Nephron progenitor cell (in vitro differentiated cells): ENCODE data around the gene LSS.
"Not testable (repeated sequence)": the region's sequence is repeated elsewhere in the genome, so short reads cannot be mapped to it uniquely, and the experiment has no call there.

Experiments used
- DNase-seq: peaks from one replicate; pipeline ENCODE4 v3.0.0; 2021
- H3K27ac Mint-ChIP-seq: 2 replicates; pipeline ENCODE4 v1.8.0; 2021; ENCODE audit warnings: mild to moderate bottlenecking, moderate library complexity, mixed read lengths
- H3K27me3 Mint-ChIP-seq: 2 replicates; pipeline ENCODE4 v1.8.0; 2021; ENCODE audit warnings: mild to moderate bottlenecking, low read depth, mixed read lengths; ENCODE audit not compliant: poor library complexity
- H3K36me3 Mint-ChIP-seq: 2 replicates; pipeline ENCODE4 v1.8.0; 2021; ENCODE audit warnings: low read depth, mixed read lengths
- H3K4me1 Mint-ChIP-seq: 2 replicates; pipeline ENCODE4 v1.8.0; 2021; ENCODE audit warnings: mixed read lengths
- H3K4me3 Mint-ChIP-seq: 2 replicates; pipeline ENCODE4 v1.8.0; 2021; ENCODE audit warnings: mild to moderate bottlenecking, moderate library complexity, mixed read lengths
- H3K9me3 Mint-ChIP-seq: 2 replicates; pipeline ENCODE4 v1.8.0; 2021; ENCODE audit warnings: mild to moderate bottlenecking, moderate library complexity, mixed read lengths
- CTCF ChIP-seq: fragments of 200-600 bp; sonication (generic); IDR thresholded peaks from 2 replicates; pipeline ENCODE4 v1.5.0; 2021; ENCODE audit warnings: antibody characterized with exemption

Gene LSS

GRCh38 chr21:46206163-46207005 is 22.2 kb downstream of the LSS start:
- peaks cover 3% of the 10 kb centered on the region for H3K27me3 Mint-ChIP-seq
- no peak overlapping the region for H3K4me3 Mint-ChIP-seq
- H3K9me3 Mint-ChIP-seq, result no peaks in the 10 kb centered on the region
- no peak for DNase-seq
- TF ChIP-seq CTCF, result no peak
- H3K36me3 Mint-ChIP-seq, result peaks cover 48% of the 10 kb centered on the region
- peak overlapping the region; percentile 83 for H3K27ac Mint-ChIP-seq
- peaks cover 13% of the 10 kb centered on the region for H3K4me1 Mint-ChIP-seq

- H3K4me3 Mint-ChIP-seq, result no peak overlapping the region
- H3K27me3 Mint-ChIP-seq, result peaks cover 3% of the 10 kb centered on the region
- DNase-seq, result no peak
- peak overlapping the region; percentile 83 for H3K27ac Mint-ChIP-seq
- H3K36me3 Mint-ChIP-seq, result peaks cover 49% of the 10 kb centered on the region
- no peak for TF ChIP-seq CTCF
- H3K4me1 Mint-ChIP-seq, result peaks cover 13% of the 10 kb centered on the region
- H3K9me3 Mint-ChIP-seq, result peaks cover 2% of the 10 kb centered on the region
Observed at GRCh38 chr21:46205766-46206162, 22.8 kb downstream of the LSS start.

GRCh38 chr21:46205166-46205565 is 23.4 kb downstream of the LSS start:
- Mint-ChIP-seq H3K36me3 (peaks cover 55% of the 10 kb centered on the region), H3K9me3 (peaks cover 8% of the 10 kb centered on the region), H3K4me3 (no peak overlapping the region), H3K4me1 (peaks cover 13% of the 10 kb centered on the region), H3K27me3 (peaks cover 3% of the 10 kb centered on the region), H3K27ac (peak overlapping the region; percentile 68)
- no peak for DNase-seq
- no peak for TF ChIP-seq CTCF

- Mint-ChIP-seq H3K27ac (peak overlapping the region; percentile 94), H3K36me3 (peaks cover 70% of the 10 kb centered on the region), H3K4me3 (no peak overlapping the region), H3K27me3 (peaks cover 3% of the 10 kb centered on the region), H3K4me1 (peaks cover 13% of the 10 kb centered on the region), H3K9me3 (peaks cover 15% of the 10 kb centered on the region)
- no peak for DNase-seq
- TF ChIP-seq CTCF, result no peak
Observed at GRCh38 chr21:46203203-46203600, 25.4 kb downstream of the LSS start.

- peaks cover 13% of the 10 kb centered on the region for H3K4me1 Mint-ChIP-seq
- H3K9me3 Mint-ChIP-seq, result peaks cover 15% of the 10 kb centered on the region
- DNase-seq, result no peak
- no peak for TF ChIP-seq CTCF
- peaks cover 71% of the 10 kb centered on the region for H3K36me3 Mint-ChIP-seq
- no peak overlapping the region for H3K4me3 Mint-ChIP-seq
- H3K27me3 Mint-ChIP-seq, result peaks cover under 1% of the 10 kb centered on the region
- peak overlapping the region; percentile 94 for H3K27ac Mint-ChIP-seq
Observed at GRCh38 chr21:46202592-46203202, 25.9 kb downstream of the LSS start.

DNA sequence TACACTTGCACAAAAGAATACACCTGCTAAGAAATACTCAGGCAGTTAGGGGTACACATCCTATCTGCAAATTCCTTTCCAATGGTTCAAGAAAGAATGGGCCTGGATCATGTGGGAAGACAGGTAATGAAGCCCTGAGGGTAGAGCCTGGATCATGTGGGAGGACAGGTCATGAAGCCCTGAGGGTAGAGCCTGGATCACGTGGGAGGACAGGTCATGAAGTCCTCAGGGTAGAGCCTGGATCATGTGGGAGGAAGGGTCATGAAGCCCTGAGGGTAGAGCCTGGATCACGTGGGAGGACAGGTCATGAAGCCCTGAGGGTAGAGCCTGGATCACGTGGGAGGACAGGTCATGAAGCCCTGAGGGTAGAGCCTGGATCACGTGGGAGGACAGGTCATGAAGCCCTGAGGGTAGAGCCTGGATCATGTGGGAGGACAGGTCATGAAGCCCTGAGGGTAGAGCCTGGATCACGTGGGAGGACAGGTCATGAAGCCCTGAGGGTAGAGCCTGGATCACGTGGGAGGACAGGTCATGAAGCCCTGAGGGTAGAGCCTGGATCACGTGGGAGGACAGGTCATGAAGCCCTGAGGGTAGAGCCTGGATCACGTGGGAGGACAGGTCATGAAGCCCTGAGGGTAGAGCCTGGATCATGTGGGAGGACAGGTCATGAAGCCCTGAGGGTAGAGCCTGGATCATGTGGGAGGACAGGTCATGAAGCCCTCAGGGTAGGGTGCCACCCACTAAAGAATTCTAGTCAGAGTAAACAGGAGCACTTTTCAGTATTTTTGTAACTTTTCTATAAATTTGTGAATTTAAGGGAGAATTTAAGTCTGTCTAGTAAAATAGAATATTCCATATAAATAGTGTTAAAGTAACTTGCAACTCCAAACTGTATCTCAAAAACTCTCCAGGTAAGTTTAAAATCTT is 27.4 kb downstream of the LSS start:
- peaks cover 86% of the 10 kb centered on the region for H3K36me3 Mint-ChIP-seq
- not testable (repeated sequence) for H3K4me3 Mint-ChIP-seq, DNase-seq, H3K27me3 Mint-ChIP-seq
- H3K9me3 Mint-ChIP-seq, result peaks cover 15% of the 10 kb centered on the region
- H3K27ac Mint-ChIP-seq, result peak overlapping the region; percentile 64
- peaks cover 13% of the 10 kb centered on the region for H3K4me1 Mint-ChIP-seq
